ENCODE results near the gene OTOP3. TPM values are rescaled to one million over a fixed set of nuclear protein-coding genes. Genes with fewer than 3 reads are reported as not detected.

The OTOP3 gene
- total and polyA plus RNA-seq, 4 donors, result not detected

GRCh38 chr17:74957935-74958740, 22.4 kb downstream of the OTOP3 start:
- no peak overlapping the region for H3K27ac ChIP-seq (ENCODE audit: low read depth, low read length)
- H3K27me3 ChIP-seq (ENCODE audit: control insufficient read depth, insufficient read depth, low read length), result no peaks in the 10 kb centered on the region
- peaks cover 77% of the 10 kb centered on the region for H3K36me3 ChIP-seq (ENCODE audit: control insufficient read depth, insufficient read depth, low read length)
- H3K4me1 ChIP-seq (ENCODE audit: control insufficient read depth, insufficient read depth, low read length), result peaks cover 20% of the 10 kb centered on the region
- DNase-seq (ENCODE audit: low read depth in 4 of 6, low spot score in 6 of 6), result peak in 4 of 6 donors; percentile 13 to 86 (median 60)
- 37% methylated on average over 23 of the region's 33 CpGs for WGBS (ENCODE audit: insufficient coverage)
- no peak overlapping the region for H3K4me3 ChIP-seq (ENCODE audit: low read depth, low read length)
- H3K9me3 ChIP-seq (ENCODE audit: control insufficient read depth, insufficient read depth, low read length), result no peaks in the 10 kb centered on the region

GRCh38 chr17:74959826-74960515, 24.3 kb downstream of the OTOP3 start:
- H3K27me3 ChIP-seq (ENCODE audit: control insufficient read depth, insufficient read depth, low read length), result no peaks in the 10 kb centered on the region
- WGBS (ENCODE audit: insufficient coverage), result 84% methylated on average over 9 of the region's 14 CpGs

GRCh38 chr17:74960570-74961342, 25.1 kb downstream of the OTOP3 start:
- Histone ChIP-seq H3K36me3 (ENCODE audit: control insufficient read depth, insufficient read depth, low read length) (peaks cover 68% of the 10 kb centered on the region), H3K9me3 (ENCODE audit: control insufficient read depth, insufficient read depth, low read length) (no peaks in the 10 kb centered on the region), H3K27me3 (ENCODE audit: control insufficient read depth, insufficient read depth, low read length) (no peaks in the 10 kb centered on the region), H3K4me1 (ENCODE audit: control insufficient read depth, insufficient read depth, low read length) (peaks cover 29% of the 10 kb centered on the region), H3K4me3 (ENCODE audit: low read depth, low read length) (no peak overlapping the region), H3K27ac (ENCODE audit: low read depth, low read length) (no peak overlapping the region)
- peak in 1 of 6 donors; percentile 56 for DNase-seq (ENCODE audit: low read depth in 4 of 6, low spot score in 6 of 6)
- WGBS (ENCODE audit: insufficient coverage), result 22% methylated on average over 10 of the region's 19 CpGs

More at GRCh38 chr17:74959826-74960515, 24.3 kb downstream of the OTOP3 start:
- Histone ChIP-seq H3K27ac (ENCODE audit: low read depth, low read length) (no peak overlapping the region), H3K9me3 (ENCODE audit: control insufficient read depth, insufficient read depth, low read length) (no peaks in the 10 kb centered on the region), H3K36me3 (ENCODE audit: control insufficient read depth, insufficient read depth, low read length) (peaks cover 73% of the 10 kb centered on the region), H3K4me1 (ENCODE audit: control insufficient read depth, insufficient read depth, low read length) (peaks cover 29% of the 10 kb centered on the region), H3K4me3 (ENCODE audit: low read depth, low read length) (no peak overlapping the region)
- DNase-seq (ENCODE audit: low read depth in 4 of 6, low spot score in 6 of 6), result no peak

GRCh38 chr17:74961657-74962350, 26.1 kb downstream of the OTOP3 start:
- Histone ChIP-seq H3K36me3 (ENCODE audit: control insufficient read depth, insufficient read depth, low read length) (peaks cover 58% of the 10 kb centered on the region), H3K9me3 (ENCODE audit: control insufficient read depth, insufficient read depth, low read length) (no peaks in the 10 kb centered on the region), H3K4me1 (ENCODE audit: control insufficient read depth, insufficient read depth, low read length) (peaks cover 29% of the 10 kb centered on the region), H3K4me3 (ENCODE audit: low read depth, low read length) (no peak overlapping the region), H3K27ac (ENCODE audit: low read depth, low read length) (no peak overlapping the region), H3K27me3 (ENCODE audit: control insufficient read depth, insufficient read depth, low read length) (no peaks in the 10 kb centered on the region)
- DNase-seq (ENCODE audit: low read depth in 4 of 6, low spot score in 6 of 6), result peak; percentile 44 to 96 (median 78)
- WGBS (ENCODE audit: insufficient coverage), result 46% methylated on average over 23 of the region's 23 CpGs

GRCh38 chr17:74962622-74963394, 27.1 kb downstream of the OTOP3 start:
- Histone ChIP-seq H3K27ac (ENCODE audit: low read depth, low read length) (peak overlapping the region; percentile 31), H3K36me3 (ENCODE audit: control insufficient read depth, insufficient read depth, low read length) (peaks cover 57% of the 10 kb centered on the region), H3K9me3 (ENCODE audit: control insufficient read depth, insufficient read depth, low read length) (no peaks in the 10 kb centered on the region), H3K4me1 (ENCODE audit: control insufficient read depth, insufficient read depth, low read length) (peaks cover 29% of the 10 kb centered on the region), H3K4me3 (ENCODE audit: low read depth, low read length) (no peak overlapping the region), H3K27me3 (ENCODE audit: control insufficient read depth, insufficient read depth, low read length) (no peaks in the 10 kb centered on the region)
- WGBS (ENCODE audit: insufficient coverage), result 67% methylated on average over 14 of the region's 18 CpGs
- peak in 2 of 6 donors; percentile 12 to 43 for DNase-seq (ENCODE audit: low read depth in 4 of 6, low spot score in 6 of 6)

- Histone ChIP-seq H3K27ac (ENCODE audit: low read depth, low read length) (no peak overlapping the region), H3K36me3 (ENCODE audit: control insufficient read depth, insufficient read depth, low read length) (peaks cover 50% of the 10 kb centered on the region), H3K4me3 (ENCODE audit: low read depth, low read length) (no peak overlapping the region), H3K4me1 (ENCODE audit: control insufficient read depth, insufficient read depth, low read length) (peaks cover 25% of the 10 kb centered on the region), H3K9me3 (ENCODE audit: control insufficient read depth, insufficient read depth, low read length) (no peaks in the 10 kb centered on the region), H3K27me3 (ENCODE audit: control insufficient read depth, insufficient read depth, low read length) (no peaks in the 10 kb centered on the region)
- DNase-seq (ENCODE audit: low read depth in 4 of 6, low spot score in 6 of 6), result no peak
- WGBS (ENCODE audit: insufficient coverage), result 75% methylated on average over 6 of the region's 12 CpGs
Observed at GRCh38 chr17:74963656-74964055, 28.0 kb downstream of the OTOP3 start.

GRCh38 chr17:74964246-74964761, 28.6 kb downstream of the OTOP3 start:
- no peak overlapping the region for H3K4me3 ChIP-seq (ENCODE audit: low read depth, low read length)
- WGBS (ENCODE audit: insufficient coverage), result 91% methylated on average over 12 of the region's 12 CpGs
- no peak overlapping the region for H3K27ac ChIP-seq (ENCODE audit: low read depth, low read length)

GRCh38 chr17:74964988-74965622, 29.4 kb downstream of the OTOP3 start:
- H3K9me3 ChIP-seq (ENCODE audit: control insufficient read depth, insufficient read depth, low read length), result no peaks in the 10 kb centered on the region
- 88% methylated on average over 13 of the region's 14 CpGs for WGBS (ENCODE audit: insufficient coverage)
- H3K27me3 ChIP-seq (ENCODE audit: control insufficient read depth, insufficient read depth, low read length), result no peaks in the 10 kb centered on the region
- H3K4me1 ChIP-seq (ENCODE audit: control insufficient read depth, insufficient read depth, low read length), result peaks cover 25% of the 10 kb centered on the region
- H3K27ac ChIP-seq (ENCODE audit: low read depth, low read length), result no peak overlapping the region
- no peak for DNase-seq (ENCODE audit: low read depth in 4 of 6, low spot score in 6 of 6)
- peaks cover 38% of the 10 kb centered on the region for H3K36me3 ChIP-seq (ENCODE audit: control insufficient read depth, insufficient read depth, low read length)
- no peak overlapping the region for H3K4me3 ChIP-seq (ENCODE audit: low read depth, low read length)

More at GRCh38 chr17:74964246-74964761, 28.6 kb downstream of the OTOP3 start:
- Histone ChIP-seq H3K27me3 (ENCODE audit: control insufficient read depth, insufficient read depth, low read length) (no peaks in the 10 kb centered on the region), H3K9me3 (ENCODE audit: control insufficient read depth, insufficient read depth, low read length) (no peaks in the 10 kb centered on the region), H3K36me3 (ENCODE audit: control insufficient read depth, insufficient read depth, low read length) (peaks cover 44% of the 10 kb centered on the region), H3K4me1 (ENCODE audit: control insufficient read depth, insufficient read depth, low read length) (peaks cover 25% of the 10 kb centered on the region)
- no peak for DNase-seq (ENCODE audit: low read depth in 4 of 6, low spot score in 6 of 6)
